Neutrophil (primary cell): ENCODE data around the gene LARP1B.

Source experiments
- H3K27ac ChIP-seq: fragments of 200-600 bp; sonication (generic); 2 replicates; pipeline ENCODE4 v1.5.1; 2016; ENCODE audit warnings: mild to moderate bottlenecking, moderate library complexity
- H3K27me3 ChIP-seq: fragments of 200-600 bp; sonication (generic); 2 replicates; pipeline ENCODE4 v1.6.0; 2016; ENCODE audit warnings: mild to moderate bottlenecking
- H3K36me3 ChIP-seq: fragments of 200-600 bp; sonication (generic); 2 replicates; pipeline ENCODE4 v1.5.1; 2017
- H3K4me1 ChIP-seq, 2 experiments: fragments of 200-600 bp in 1 of 2; sonication (generic) in 1 of 2; 1 replicate in 1 of 2; 2 replicates in 1 of 2; pipeline versions ENCODE4 v1.5.1 to v1.6.1; 2013 to 2016; ENCODE audit warnings: low read depth in 1 of 2, low read length in 1 of 2, mild to moderate bottlenecking in 1 of 2, moderate library complexity in 1 of 2; ENCODE audit not compliant: control insufficient read depth in 1 of 2, insufficient read depth in 1 of 2
- H3K4me3 ChIP-seq, 2 experiments: fragments of 200-600 bp in 1 of 2; sonication (generic) in 1 of 2; 1 replicate in 1 of 2; 2 replicates in 1 of 2; pipeline ENCODE4 v1.5.1; 2013 to 2016; ENCODE audit warnings: low read depth in 1 of 2, low read length in 1 of 2, mild to moderate bottlenecking in 1 of 2, moderate library complexity in 1 of 2
- H3K9me3 ChIP-seq: fragments of 200-600 bp; sonication (generic); 2 replicates; pipeline ENCODE4 v1.5.1; 2016
- TF ChIP-seq, protein P1 (sequence below): fragments of 200-600 bp; sonication (generic); IDR thresholded peaks from 2 replicates; pipeline ENCODE4 v1.5.1; 2016; ENCODE audit warnings: antibody characterized with exemption

LARP1B gene

DNA sequence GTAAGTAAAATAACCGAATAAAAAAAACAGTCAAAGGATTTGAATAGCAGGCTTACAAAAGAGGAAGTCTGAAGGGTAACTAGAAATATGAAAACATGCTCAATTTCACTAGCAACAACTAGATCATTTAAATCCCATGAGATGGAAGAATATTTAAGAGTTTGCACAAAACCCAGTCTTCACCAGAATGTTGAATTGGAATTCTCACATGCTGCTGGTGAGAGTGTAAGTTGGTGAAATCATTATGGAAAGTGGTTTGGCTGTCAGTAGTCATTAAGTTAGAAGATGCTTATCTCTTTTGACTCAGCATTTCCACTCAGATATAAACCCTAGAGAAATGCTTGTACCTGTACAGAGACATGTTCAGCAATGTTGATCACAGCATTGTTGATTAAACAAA, 116.4 kb downstream of the LARP1B start:
- no peak overlapping the region for H3K4me3 ChIP-seq
- H3K4me1 ChIP-seq: no peaks in the 10 kb centered on the region
- no peak overlapping the region for H3K27ac ChIP-seq
- no peaks in the 10 kb centered on the region for H3K27me3 ChIP-seq
- TF ChIP-seq, protein P1, sequence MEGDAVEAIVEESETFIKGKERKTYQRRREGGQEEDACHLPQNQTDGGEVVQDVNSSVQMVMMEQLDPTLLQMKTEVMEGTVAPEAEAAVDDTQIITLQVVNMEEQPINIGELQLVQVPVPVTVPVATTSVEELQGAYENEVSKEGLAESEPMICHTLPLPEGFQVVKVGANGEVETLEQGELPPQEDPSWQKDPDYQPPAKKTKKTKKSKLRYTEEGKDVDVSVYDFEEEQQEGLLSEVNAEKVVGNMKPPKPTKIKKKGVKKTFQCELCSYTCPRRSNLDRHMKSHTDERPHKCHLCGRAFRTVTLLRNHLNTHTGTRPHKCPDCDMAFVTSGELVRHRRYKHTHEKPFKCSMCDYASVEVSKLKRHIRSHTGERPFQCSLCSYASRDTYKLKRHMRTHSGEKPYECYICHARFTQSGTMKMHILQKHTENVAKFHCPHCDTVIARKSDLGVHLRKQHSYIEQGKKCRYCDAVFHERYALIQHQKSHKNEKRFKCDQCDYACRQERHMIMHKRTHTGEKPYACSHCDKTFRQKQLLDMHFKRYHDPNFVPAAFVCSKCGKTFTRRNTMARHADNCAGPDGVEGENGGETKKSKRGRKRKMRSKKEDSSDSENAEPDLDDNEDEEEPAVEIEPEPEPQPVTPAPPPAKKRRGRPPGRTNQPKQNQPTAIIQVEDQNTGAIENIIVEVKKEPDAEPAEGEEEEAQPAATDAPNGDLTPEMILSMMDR: no peak
- no peaks in the 10 kb centered on the region for H3K9me3 ChIP-seq
- no peaks in the 10 kb centered on the region for H3K36me3 ChIP-seq

- Histone ChIP-seq H3K27me3 (no peaks in the 10 kb centered on the region), H3K36me3 (no peaks in the 10 kb centered on the region), H3K27ac (no peak overlapping the region), H3K4me3 (no peak overlapping the region), H3K9me3 (no peaks in the 10 kb centered on the region), H3K4me1 (no peaks in the 10 kb centered on the region)
- TF ChIP-seq, protein P1: no peak
Observed at GRCh38 chr4:128186623-128187022, 125.5 kb downstream of the LARP1B start.

GRCh38 chr4:128191115-128191781, 130.1 kb downstream of the LARP1B start:
- H3K27ac ChIP-seq: no peak overlapping the region
- H3K36me3 ChIP-seq: no peaks in the 10 kb centered on the region
- H3K9me3 ChIP-seq: no peaks in the 10 kb centered on the region
- H3K4me1 ChIP-seq: no peaks in the 10 kb centered on the region
- TF ChIP-seq, protein P1: peak; percentile 82
- H3K27me3 ChIP-seq: no peaks in the 10 kb centered on the region
- H3K4me3 ChIP-seq: no peak overlapping the region

DNA sequence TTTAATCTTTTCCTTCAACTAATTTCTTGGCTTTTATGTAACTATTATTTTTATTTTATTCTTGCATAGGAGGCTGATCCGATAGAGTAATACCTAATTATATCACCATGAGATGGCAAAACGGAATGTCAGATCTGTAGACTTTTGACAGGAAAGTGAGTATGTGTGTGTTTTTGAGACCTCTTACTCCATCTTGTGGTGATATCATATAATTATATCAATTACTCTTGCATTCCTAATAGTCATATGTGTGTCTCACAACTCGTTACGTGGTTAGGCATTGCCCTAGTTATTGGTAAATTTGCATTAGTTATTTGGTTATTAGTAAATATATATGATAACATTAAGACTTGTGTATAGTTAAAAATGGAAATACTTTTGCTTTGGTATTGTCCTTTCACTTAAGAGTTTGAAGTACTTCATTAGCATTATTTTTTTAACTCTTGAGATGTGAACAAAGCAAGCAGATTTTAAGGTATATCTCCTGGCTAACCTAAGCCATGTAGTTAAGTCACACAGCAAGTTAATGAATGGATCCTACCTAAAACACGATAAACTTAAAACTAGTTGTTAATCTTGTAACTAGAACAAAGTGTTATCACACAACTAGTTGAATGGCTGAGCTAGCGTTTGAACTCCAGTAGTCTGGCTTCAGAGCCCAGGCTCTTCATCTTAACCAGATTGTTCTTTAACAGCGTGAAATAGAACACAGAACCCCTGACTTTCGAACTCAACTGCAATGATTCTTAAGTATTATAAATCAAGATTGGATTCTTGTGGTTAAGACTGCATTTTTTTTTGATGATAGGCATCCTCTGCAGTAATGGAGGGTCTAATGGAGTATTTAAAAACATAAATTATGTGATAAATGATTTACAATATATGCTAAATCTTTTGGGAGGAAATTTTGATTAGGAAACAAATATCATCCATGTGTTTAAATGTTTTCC, 159.4 kb downstream of the LARP1B start:
- Histone ChIP-seq H3K27me3 (no peaks in the 10 kb centered on the region), H3K27ac (no peak overlapping the region), H3K9me3 (no peaks in the 10 kb centered on the region), H3K36me3 (no peaks in the 10 kb centered on the region), H3K4me3 (no peak overlapping the region), H3K4me1 (no peaks in the 10 kb centered on the region)
- TF ChIP-seq, protein P1: no peak

- no peak overlapping the region for H3K4me3 ChIP-seq
- TF ChIP-seq, protein P1: no peak
- H3K27ac ChIP-seq: no peak overlapping the region
- peaks cover 3 to 4% of the 10 kb centered on the region in 2 experiments for H3K4me1 ChIP-seq
- H3K9me3 ChIP-seq: no peaks in the 10 kb centered on the region
- no peaks in the 10 kb centered on the region for H3K27me3 ChIP-seq
- no peaks in the 10 kb centered on the region for H3K36me3 ChIP-seq
Observed at GRCh38 chr4:128221586-128221985, 160.5 kb downstream of the LARP1B start.
